Fibroblast of villous mesenchyme (primary cell): ENCODE measurements around the gene EPHA8. TPM values are rescaled to one million over a fixed set of nuclear protein-coding genes. Genes with fewer than 3 reads are reported as not detected.

Experiments used
- DNase-seq: peaks from one replicate; pipeline ENCODE4 v3.0.0-alpha.2; 2010; ENCODE audit warnings: low read depth
- H3K4me3 ChIP-seq: 2 replicates; pipeline ENCODE4 v1.5.1; 2011; ENCODE audit warnings: low read depth, mild to moderate bottlenecking, low read length
- CTCF ChIP-seq: IDR thresholded peaks from 2 replicates; pipeline ENCODE4 v1.5.1; 2012; ENCODE audit warnings: low read depth, mild to moderate bottlenecking, low read length; ENCODE audit not compliant: insufficient read depth
- total RNA-seq: library from RNA; depleted of rRNA; stranded (reverse); fragments of >200 nt; gene quantifications from 2 replicates; pipeline ENCODE4 v1.2.3, GENCODE V29; 2012

Gene EPHA8
- total RNA-seq, 1 donor = not detected

- TF ChIP-seq CTCF = no peak
- DNase-seq = no peak
- no peak overlapping the region for H3K4me3 ChIP-seq
Measured at GRCh38 chr1:22534951-22535350, 28.3 kb upstream of the EPHA8 start.

GRCh38 chr1:22535399-22535798 lies 27.9 kb upstream of the EPHA8 start:
- TF ChIP-seq CTCF = no peak
- no peak for DNase-seq
- H3K4me3 ChIP-seq = no peak overlapping the region

DNA sequence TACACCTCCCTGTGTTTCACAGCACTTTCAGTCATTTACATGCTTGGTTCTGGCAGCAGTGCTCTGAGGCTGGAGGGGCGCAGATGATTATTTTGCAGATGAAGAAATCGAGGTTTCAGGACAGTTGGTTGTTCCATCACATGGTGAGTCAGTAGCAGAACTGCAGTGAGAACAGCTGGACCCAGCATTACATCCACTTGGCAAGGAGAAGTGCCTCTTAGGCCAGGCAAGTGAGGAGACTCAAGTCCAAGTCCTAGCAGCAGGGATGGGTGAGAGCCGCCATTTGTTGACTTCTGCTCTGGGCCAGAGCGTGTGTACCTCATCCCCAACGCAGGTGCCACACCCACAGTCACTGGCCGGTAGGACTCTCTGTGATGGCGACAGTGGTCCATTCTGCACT lies 26.8 kb upstream of the EPHA8 start:
- DNase-seq = no peak

GRCh38 chr1:22537441-22538139 lies 25.7 kb upstream of the EPHA8 start:
- H3K4me3 ChIP-seq = no peak overlapping the region
- no peak for DNase-seq
- no peak for TF ChIP-seq CTCF

More for the DNA sequence above, 26.8 kb upstream of the EPHA8 start:
- TF ChIP-seq CTCF = no peak
- H3K4me3 ChIP-seq = no peak overlapping the region

DNA sequence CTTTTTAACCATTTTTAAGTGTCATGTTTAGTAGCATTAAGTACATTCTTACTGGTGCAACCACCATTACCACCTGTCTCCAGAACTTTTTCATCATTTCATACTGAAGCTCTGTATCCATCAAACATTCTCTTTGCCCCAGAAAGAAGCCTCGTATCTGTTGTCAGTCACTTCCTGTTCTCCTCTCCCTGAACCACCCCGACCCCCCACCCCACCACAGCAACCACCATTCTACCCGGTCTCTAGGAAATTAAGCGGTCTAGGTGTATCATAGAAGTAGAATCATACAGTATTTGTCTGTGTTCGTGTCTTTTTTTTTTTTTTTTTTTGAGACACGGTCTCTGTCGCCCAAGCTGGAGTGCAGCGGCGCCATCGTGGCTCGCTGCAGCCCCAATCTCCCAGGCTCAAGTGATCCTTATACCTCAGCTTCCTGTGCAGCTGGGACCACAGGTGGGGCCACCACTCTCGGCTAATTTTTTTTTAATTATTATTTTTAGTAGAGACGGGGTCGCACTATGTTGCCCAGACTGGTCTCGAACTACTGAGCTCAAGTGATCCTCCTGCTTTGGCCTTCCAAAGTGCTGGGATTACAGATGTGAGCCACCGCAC lies 23.7 kb upstream of the EPHA8 start:
- no peak for DNase-seq
- no peak for TF ChIP-seq CTCF
- H3K4me3 ChIP-seq = no peak overlapping the region

GRCh38 chr1:22540337-22540736 lies 23.0 kb upstream of the EPHA8 start:
- no peak for DNase-seq
- H3K4me3 ChIP-seq = no peak overlapping the region
- TF ChIP-seq CTCF = no peak
